Measurements from ENCODE around the gene ANKRD10.
"Not testable (repeated sequence)": the region's sequence is repeated elsewhere in the genome, so short reads cannot be mapped to it uniquely, and the experiment has no call there.

Gene ANKRD10

GRCh38 chr13:110866491-110867170, 48.2 kb downstream of the ANKRD10 start:
- DNase-seq (ENCODE audit: low read depth) = no peak

- no peak for DNase-seq (ENCODE audit: low read depth)
Measured at GRCh38 chr13:110863685-110864084, 51.2 kb downstream of the ANKRD10 start.

GRCh38 chr13:110860983-110861382, 53.9 kb downstream of the ANKRD10 start:
- DNase-seq (ENCODE audit: low read depth) = no peak

- no peak for DNase-seq (ENCODE audit: low read depth)
Measured at GRCh38 chr13:110856942-110857835, 57.7 kb downstream of the ANKRD10 start.

- no peak for DNase-seq (ENCODE audit: low read depth)
Measured at GRCh38 chr13:110855363-110855762, 59.5 kb downstream of the ANKRD10 start.

- no peak for DNase-seq (ENCODE audit: low read depth)
Measured at GRCh38 chr13:110854866-110855265, 60.0 kb downstream of the ANKRD10 start.

- no peak for DNase-seq (ENCODE audit: low read depth)
Measured at GRCh38 chr13:110853235-110853721, 61.6 kb downstream of the ANKRD10 start.

GRCh38 chr13:110850840-110851239, 64.0 kb downstream of the ANKRD10 start:
- no peak for DNase-seq (ENCODE audit: low read depth)

- no peak for DNase-seq (ENCODE audit: low read depth)
Measured at GRCh38 chr13:110850006-110850405, 64.9 kb downstream of the ANKRD10 start.

GRCh38 chr13:110845520-110845919, 69.3 kb downstream of the ANKRD10 start:
- no peak for DNase-seq (ENCODE audit: low read depth)

- DNase-seq (ENCODE audit: low read depth) = no peak
Measured at GRCh38 chr13:110841846-110842245, 73.0 kb downstream of the ANKRD10 start.

- DNase-seq (ENCODE audit: low read depth) = no peak
Measured at GRCh38 chr13:110841406-110841805, 73.5 kb downstream of the ANKRD10 start.

- no peak for DNase-seq (ENCODE audit: low read depth)
Measured at GRCh38 chr13:110838867-110839538, 75.9 kb downstream of the ANKRD10 start.

GRCh38 chr13:110838116-110838515, 76.8 kb downstream of the ANKRD10 start:
- DNase-seq (ENCODE audit: low read depth) = no peak

GRCh38 chr13:110837397-110838061, 77.3 kb downstream of the ANKRD10 start:
- not testable (repeated sequence) for DNase-seq (ENCODE audit: low read depth)

- DNase-seq (ENCODE audit: low read depth) = no peak
Measured at GRCh38 chr13:110836605-110836903, 78.3 kb downstream of the ANKRD10 start.

GRCh38 chr13:110835721-110836604, 78.9 kb downstream of the ANKRD10 start:
- no peak for DNase-seq (ENCODE audit: low read depth)

GRCh38 chr13:110834572-110834971, 80.3 kb downstream of the ANKRD10 start:
- no peak for DNase-seq (ENCODE audit: low read depth)

GRCh38 chr13:110832531-110832930, 82.3 kb downstream of the ANKRD10 start:
- DNase-seq (ENCODE audit: low read depth) = no peak

- DNase-seq (ENCODE audit: low read depth) = no peak
Measured at GRCh38 chr13:110832205-110832479, 82.7 kb downstream of the ANKRD10 start.

GRCh38 chr13:110831437-110832204, 83.2 kb downstream of the ANKRD10 start:
- no peak for DNase-seq (ENCODE audit: low read depth)
